Measurements from ENCODE around the gene FUT7. TPM values are rescaled to one million over a fixed set of nuclear protein-coding genes. Genes with fewer than 3 reads are reported as not detected.
A peak's percentile ranks its signal among the peaks of the same experiment; 100 is the strongest.

The FUT7 gene
- total RNA-seq, 1 experiment from 2014 or later, result not detected

DNA sequence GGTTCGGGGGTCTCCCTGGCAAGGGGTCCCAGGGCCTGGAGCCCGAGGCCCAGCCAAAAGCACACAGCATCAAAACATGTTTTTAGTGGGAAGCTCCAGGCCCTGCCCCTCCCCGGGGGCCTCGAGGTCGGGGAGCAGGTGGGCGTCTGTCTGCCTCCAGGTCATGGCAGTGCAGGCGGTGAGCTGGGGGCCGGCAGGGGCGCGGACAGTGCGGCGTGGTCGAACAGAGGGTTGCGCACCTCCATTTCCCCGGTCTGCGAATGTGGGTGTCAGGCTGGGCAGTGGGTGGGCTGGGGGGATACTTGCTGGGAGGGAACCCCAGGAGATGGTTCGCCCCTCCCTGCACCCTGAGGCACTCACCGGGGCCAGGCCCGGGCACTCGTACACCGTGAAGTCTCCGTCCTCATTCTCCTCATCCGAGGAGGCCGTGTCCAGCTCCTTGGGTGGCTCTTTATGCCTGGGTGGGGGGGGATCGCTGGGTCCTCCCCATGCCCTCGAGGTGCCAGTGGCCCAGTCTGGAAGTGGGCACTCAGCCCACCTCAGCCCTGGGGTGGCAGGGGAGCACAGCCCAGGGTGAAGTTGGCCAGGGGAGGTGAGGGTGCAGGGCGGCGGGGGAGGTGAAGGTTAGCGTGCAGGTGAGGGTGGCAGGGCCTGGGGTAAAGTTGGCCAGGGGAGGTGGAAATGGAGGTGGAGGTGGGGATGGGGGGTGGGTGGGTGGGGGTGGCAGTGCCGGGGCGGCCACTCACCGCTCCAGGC lies 7.9 kb upstream of the FUT7 start:
- RAD21 ChIA-PET (ENCODE audit: low non-redundant PET in 1 of 2, low total read pairs in 2 of 2, uncharacterized antibody in 2 of 2, unreplicated experiment in 2 of 2), result no interaction called here
- TF ChIP-seq ZFX (IDR thresholded peaks at IDR 0.05), result no peak
- TF ChIP-seq, protein P1, sequence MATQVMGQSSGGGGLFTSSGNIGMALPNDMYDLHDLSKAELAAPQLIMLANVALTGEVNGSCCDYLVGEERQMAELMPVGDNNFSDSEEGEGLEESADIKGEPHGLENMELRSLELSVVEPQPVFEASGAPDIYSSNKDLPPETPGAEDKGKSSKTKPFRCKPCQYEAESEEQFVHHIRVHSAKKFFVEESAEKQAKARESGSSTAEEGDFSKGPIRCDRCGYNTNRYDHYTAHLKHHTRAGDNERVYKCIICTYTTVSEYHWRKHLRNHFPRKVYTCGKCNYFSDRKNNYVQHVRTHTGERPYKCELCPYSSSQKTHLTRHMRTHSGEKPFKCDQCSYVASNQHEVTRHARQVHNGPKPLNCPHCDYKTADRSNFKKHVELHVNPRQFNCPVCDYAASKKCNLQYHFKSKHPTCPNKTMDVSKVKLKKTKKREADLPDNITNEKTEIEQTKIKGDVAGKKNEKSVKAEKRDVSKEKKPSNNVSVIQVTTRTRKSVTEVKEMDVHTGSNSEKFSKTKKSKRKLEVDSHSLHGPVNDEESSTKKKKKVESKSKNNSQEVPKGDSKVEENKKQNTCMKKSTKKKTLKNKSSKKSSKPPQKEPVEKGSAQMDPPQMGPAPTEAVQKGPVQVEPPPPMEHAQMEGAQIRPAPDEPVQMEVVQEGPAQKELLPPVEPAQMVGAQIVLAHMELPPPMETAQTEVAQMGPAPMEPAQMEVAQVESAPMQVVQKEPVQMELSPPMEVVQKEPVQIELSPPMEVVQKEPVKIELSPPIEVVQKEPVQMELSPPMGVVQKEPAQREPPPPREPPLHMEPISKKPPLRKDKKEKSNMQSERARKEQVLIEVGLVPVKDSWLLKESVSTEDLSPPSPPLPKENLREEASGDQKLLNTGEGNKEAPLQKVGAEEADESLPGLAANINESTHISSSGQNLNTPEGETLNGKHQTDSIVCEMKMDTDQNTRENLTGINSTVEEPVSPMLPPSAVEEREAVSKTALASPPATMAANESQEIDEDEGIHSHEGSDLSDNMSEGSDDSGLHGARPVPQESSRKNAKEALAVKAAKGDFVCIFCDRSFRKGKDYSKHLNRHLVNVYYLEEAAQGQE (IDR thresholded peaks at IDR 0.05; ENCODE audit: low read depth), result no peak
- no peak for TF ChIP-seq EZH2 (IDR thresholded peaks at IDR 0.05)
- no peak for TF ChIP-seq CTCF (IDR thresholded peaks at IDR 0.05 in 2 of 3, conservative IDR thresholded peaks at IDR 0.05 in 1 of 3; ENCODE audit: borderline replicate concordance in 1 of 3, insufficient read depth in 1 of 3, low read depth in 2 of 3, low read length in 2 of 3)
- no peak for TF ChIP-seq ELF1 (IDR thresholded peaks at IDR 0.05; ENCODE audit: borderline replicate concordance, low read depth)
- no peak for TF ChIP-seq CBX3 (IDR thresholded peaks at IDR 0.05; ENCODE audit: low read depth)
- no peak for TF ChIP-seq JUND (IDR thresholded peaks at IDR 0.05)
- TF ChIP-seq ZNF274 (IDR thresholded peaks at IDR 0.05; ENCODE audit: low read depth, low read length), result no peak
- TF ChIP-seq SP1 (IDR thresholded peaks at IDR 0.05; ENCODE audit: low read depth), result no peak
- TF ChIP-seq ATF3 (IDR thresholded peaks at IDR 0.05), result no peak
- TF ChIP-seq POLR2AphosphoS5 (IDR thresholded peaks at IDR 0.05; ENCODE audit: low read depth, low read length), result no peak
- TF ChIP-seq TCF7L2 (IDR thresholded peaks at IDR 0.05; ENCODE audit: borderline replicate concordance, extremely low read depth, insufficient read depth, insufficient read length), result no peak
- no peak for TF ChIP-seq SIN3A (IDR thresholded peaks at IDR 0.05; ENCODE audit: low read depth)
- no peak for TF ChIP-seq POLR2A (IDR thresholded peaks at IDR 0.05; ENCODE audit: borderline replicate concordance, extremely low read depth, insufficient read depth, insufficient read length)
- CTCF ChIA-PET, result interaction anchor here (1.4 kb wide), 1 partner anchor 11 kb away, joined by 5 read pairs; no protein-coding TSS in a partner anchor
- intact Hi-C loops (cut with micrococcal nuclease), result loop anchor here (5.0 kb wide), 1 partner anchor 197 kb away; the partner anchor contains the start of gene AJM1
- H4K20me1 ChIP-seq (ENCODE audit: insufficient read depth), result no peaks in the 10 kb centered on the region
- no peak overlapping the region for H3K4me2 ChIP-seq (ENCODE audit: low read length)
- H3K4me1 ChIP-seq (ENCODE audit: control insufficient read depth in 1 of 2, insufficient read depth in 2 of 2, low read length in 2 of 2), result peaks cover 14 to 24% of the 10 kb centered on the region in 2 experiments
- BruUV-seq (replicated peaks), result TSS peak; percentile 30
- peaks cover 3 to 7% of the 10 kb centered on the region in 2 experiments; a peak in 2 of 4 replicates for H3K36me3 ChIP-seq (ENCODE audit: control insufficient read depth in 1 of 2, insufficient read depth in 2 of 2, low read length in 2 of 2)
- DNase-seq (ENCODE audit: low read depth, low spot score), result no peak
- H3K9me3 ChIP-seq (ENCODE audit: control insufficient read depth in 1 of 2, insufficient read depth in 1 of 2, low read depth in 1 of 2, low read length in 2 of 2), result no peaks in the 10 kb centered on the region
- no peak for ATAC-seq
- H3K9ac ChIP-seq (ENCODE audit: low read length), result no peak overlapping the region
- POLR2A ChIA-PET, result no interaction called here
- H2AFZ ChIP-seq (ENCODE audit: low read depth, low read length, poor library complexity, severe bottlenecking), result no peak overlapping the region
- H3K4me3 ChIP-seq (replicated peaks in 1 of 2; ENCODE audit: low read depth in 1 of 2, low read length in 2 of 2), result no peak overlapping the region
- no peak overlapping the region for H3K27ac ChIP-seq (ENCODE audit: low read depth, low read length)
- H3K79me2 ChIP-seq (ENCODE audit: insufficient read depth, low read length), result peaks cover 16% of the 10 kb centered on the region; the same call in 1 of the 2 replicates
- no peaks in the 10 kb centered on the region for H3K9me2 ChIP-seq (ENCODE audit: insufficient read depth)
- no peaks in the 10 kb centered on the region for H3K27me3 ChIP-seq (ENCODE audit: insufficient read depth, low read length)
